PC-3 (cell line): Measurements from ENCODE around the gene VASP. TPM values are rescaled to one million over a fixed set of nuclear protein-coding genes. Genes with fewer than 3 reads are reported as not detected.
A peak's percentile ranks its signal among the peaks of the same experiment; 100 is the strongest.
"Not testable (repeated sequence)": the region's sequence is repeated elsewhere in the genome, so short reads cannot be mapped to it uniquely, and the experiment has no call there.

Experiments used
- ATAC-seq: fragments of 200-7000 bp; cut with Tn5 transposase; 2 replicates; pipeline ENCODE4 v1.9.1; 2020; ENCODE audit warnings: mild to moderate bottlenecking, moderate library complexity
- BruUV-seq: library from RNA; stranded (reverse); fragments of 400-500 nt; replicated peaks from 2 replicates; lab custom pipeline; 2021; lab: Mats Ljungman, UMichigan
- CTCF ChIA-PET: fragments of 300-600 bp; sonication (Branson Sonifier 250); formaldehyde crosslinking; loops from one replicate; lab custom pipeline; 2022; ENCODE audit warnings: antibody characterized with exemption; lab: Charles Lee
- POLR2A ChIA-PET: fragments of 300-600 bp; sonication (Branson Sonifier 250); formaldehyde crosslinking; loops from one replicate; lab custom pipeline; 2022; ENCODE audit warnings: antibody characterized with exemption; ENCODE audit not compliant: unreplicated experiment; lab: Charles Lee
- DNase-seq: peaks from one replicate; pipeline ENCODE4 v3.0.0-alpha.2; 2015
- H2AFZ ChIP-seq: fragments of 300-600 bp; sonication (generic); 2 replicates; pipeline ENCODE4 v1.6.0; 2016; ENCODE audit warnings: antibody characterized with exemption, low read length
- H3F3A ChIP-seq: fragments of 300-600 bp; sonication (generic); one replicate; pipeline ENCODE4 v1.6.0; 2017; ENCODE audit warnings: antibody characterized with exemption, low read length, control low read depth, mild to moderate bottlenecking; ENCODE audit not compliant: unreplicated experiment
- H3K27ac ChIP-seq: fragments of 300-600 bp; sonication (generic); 2 replicates; pipeline ENCODE4 v1.5.1; 2016; ENCODE audit warnings: mild to moderate bottlenecking, low read length
- H3K27me3 ChIP-seq: fragments of 300-600 bp; sonication (generic); 2 replicates; pipeline ENCODE4 v1.6.1; 2016; ENCODE audit warnings: low read length, mixed read lengths
- H3K36me3 ChIP-seq: fragments of 300-600 bp; sonication (generic); 2 replicates; pipeline ENCODE4 v1.6.1; 2016; ENCODE audit warnings: low read depth, mixed run types, low read length, mixed read lengths
- H3K4me1 ChIP-seq: fragments of 300-600 bp; sonication (generic); 2 replicates; pipeline ENCODE4 v1.5.1; 2016; ENCODE audit warnings: low read length; ENCODE audit not compliant: insufficient read depth
- H3K4me2 ChIP-seq: fragments of 300-600 bp; sonication (generic); 2 replicates; pipeline ENCODE4 v1.6.0; 2016; ENCODE audit warnings: low read length
- H3K4me3 ChIP-seq: fragments of 300-600 bp; sonication (generic); 2 replicates; pipeline ENCODE4 v1.5.1; 2016; ENCODE audit warnings: mild to moderate bottlenecking, low read length, mixed read lengths
- H3K79me2 ChIP-seq: fragments of 300-600 bp; sonication (generic); 2 replicates; pipeline ENCODE4 v1.6.1; 2017; ENCODE audit warnings: low read length, mixed read lengths
- H3K9ac ChIP-seq: fragments of 300-600 bp; sonication (generic); 2 replicates; pipeline ENCODE4 v1.6.0; 2016; ENCODE audit warnings: mild to moderate bottlenecking, low read length
- H3K9me2 ChIP-seq: fragments of 300-600 bp; sonication (generic); replicated peaks from 2 replicates; pipeline ENCODE4 v1.6.1; 2016; ENCODE audit warnings: mixed run types, low read length, mixed read lengths
- H3K9me3 ChIP-seq: fragments of 300-600 bp; sonication (generic); 2 replicates; pipeline ENCODE4 v1.6.1; 2016; ENCODE audit warnings: low read length, mixed read lengths
- H4K20me1 ChIP-seq: fragments of 300-600 bp; sonication (generic); 2 replicates; pipeline ENCODE4 v1.6.1; 2016; ENCODE audit warnings: low read length, mixed read lengths
- EZH2 ChIP-seq: fragments of 300-600 bp; sonication (generic); IDR thresholded peaks from one replicate; pipeline ENCODE4 v1.6.1; 2017; ENCODE audit warnings: antibody characterized with exemption, mild to moderate bottlenecking, low read length; ENCODE audit not compliant: unreplicated experiment
- EZH2phosphoT487 ChIP-seq: fragments of 300-600 bp; sonication (generic); IDR thresholded peaks from 2 replicates; pipeline ENCODE4 v1.6.1; 2018; ENCODE audit warnings: mild to moderate bottlenecking, antibody characterized with exemption, low read length, borderline replicate concordance
- intact Hi-C: fragments of 100-400 bp; cut with micrococcal nuclease; formaldehyde crosslinking; loops from 2 replicates; pipeline ENCODE4 v1.9.0; 2023
- total RNA-seq: library from RNA; depleted of rRNA; stranded (reverse); fragments of >200 nt; gene quantifications from 2 replicates; pipeline ENCODE4 v1.2.3, GENCODE V29; 2014
- TF ChIP-seq, protein P1 (sequence below): fragments of 300-600 bp; sonication (generic); conservative IDR thresholded peaks from 2 replicates; pipeline ENCODE4 v1.5.1; 2017; ENCODE audit warnings: antibody characterized with exemption, low read depth, mild to moderate bottlenecking, low read length

VASP gene
- total RNA-seq, 1 experiment from 2014 or later, result 120 TPM

DNA sequence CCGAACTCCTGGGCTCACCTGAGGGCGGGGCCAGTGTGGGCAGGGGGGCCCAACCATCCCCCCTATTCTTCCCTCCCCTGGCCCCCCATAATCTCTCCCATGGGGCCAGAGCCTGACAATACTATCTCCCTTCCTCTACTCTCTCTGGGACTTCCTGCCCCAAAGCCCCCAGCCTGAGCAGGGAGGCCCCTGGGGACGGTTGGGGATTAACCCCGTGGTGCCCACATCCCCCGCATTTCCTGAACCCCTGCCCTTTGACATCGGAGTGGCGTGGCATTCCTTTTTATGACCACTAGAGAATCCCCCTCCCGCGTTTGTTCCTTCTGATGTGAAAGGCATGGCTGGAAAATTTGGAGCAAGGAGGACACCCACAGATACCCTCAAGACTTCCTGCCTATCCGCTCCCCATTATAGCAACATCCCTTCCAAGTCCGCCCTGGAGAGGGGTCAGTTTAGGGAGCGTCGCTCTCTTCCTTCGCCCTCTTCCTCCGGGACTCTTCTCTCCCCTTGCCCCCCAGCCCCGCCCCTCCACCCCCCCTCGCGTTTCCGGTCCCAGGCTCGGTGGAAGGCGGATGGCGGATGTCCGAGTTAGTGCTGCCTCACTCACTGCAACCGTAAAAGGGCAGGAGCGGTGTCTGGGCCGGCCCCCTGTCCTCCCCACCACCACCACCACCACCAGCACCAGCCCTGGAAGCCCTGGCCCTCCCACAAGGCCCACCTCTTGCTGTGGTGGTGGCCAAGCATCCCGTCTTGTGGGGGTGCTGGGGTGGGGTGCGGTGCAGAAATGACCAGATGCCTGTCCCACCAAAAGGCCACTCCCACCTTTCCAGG lies 1.8 kb downstream of the VASP start:
- intact Hi-C loops, result no loop called here
- peak overlapping the region; percentile 99 for H3K4me2 ChIP-seq
- TF ChIP-seq EZH2phosphoT487, result no peak
- no peak for TF ChIP-seq EZH2
- TF ChIP-seq, protein P1, sequence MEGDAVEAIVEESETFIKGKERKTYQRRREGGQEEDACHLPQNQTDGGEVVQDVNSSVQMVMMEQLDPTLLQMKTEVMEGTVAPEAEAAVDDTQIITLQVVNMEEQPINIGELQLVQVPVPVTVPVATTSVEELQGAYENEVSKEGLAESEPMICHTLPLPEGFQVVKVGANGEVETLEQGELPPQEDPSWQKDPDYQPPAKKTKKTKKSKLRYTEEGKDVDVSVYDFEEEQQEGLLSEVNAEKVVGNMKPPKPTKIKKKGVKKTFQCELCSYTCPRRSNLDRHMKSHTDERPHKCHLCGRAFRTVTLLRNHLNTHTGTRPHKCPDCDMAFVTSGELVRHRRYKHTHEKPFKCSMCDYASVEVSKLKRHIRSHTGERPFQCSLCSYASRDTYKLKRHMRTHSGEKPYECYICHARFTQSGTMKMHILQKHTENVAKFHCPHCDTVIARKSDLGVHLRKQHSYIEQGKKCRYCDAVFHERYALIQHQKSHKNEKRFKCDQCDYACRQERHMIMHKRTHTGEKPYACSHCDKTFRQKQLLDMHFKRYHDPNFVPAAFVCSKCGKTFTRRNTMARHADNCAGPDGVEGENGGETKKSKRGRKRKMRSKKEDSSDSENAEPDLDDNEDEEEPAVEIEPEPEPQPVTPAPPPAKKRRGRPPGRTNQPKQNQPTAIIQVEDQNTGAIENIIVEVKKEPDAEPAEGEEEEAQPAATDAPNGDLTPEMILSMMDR, result no peak
- peaks cover 8% of the 10 kb centered on the region; the same call in 1 of the 2 replicates for H4K20me1 ChIP-seq
- peak overlapping the region; percentile 99 for H3K4me3 ChIP-seq
- ChIA-PET POLR2A (no interaction called here), CTCF (no interaction called here)
- no peaks in the 10 kb centered on the region for H3K9me2 ChIP-seq
- peaks cover 70% of the 10 kb centered on the region for H3K79me2 ChIP-seq
- H3K4me1 ChIP-seq, result peaks cover 25% of the 10 kb centered on the region
- ATAC-seq (peak; percentile 41), DNase-seq (peak; percentile 57)
- no peaks in the 10 kb centered on the region for H3K27me3 ChIP-seq
- H3K9ac ChIP-seq, result peak overlapping the region; percentile 90
- no peaks in the 10 kb centered on the region for H3K36me3 ChIP-seq
- TSS peak; percentile 43 for BruUV-seq
- no peaks in the 10 kb centered on the region for H3K9me3 ChIP-seq
- H2AFZ ChIP-seq, result no peak overlapping the region
- H3K27ac ChIP-seq, result peak overlapping the region; percentile 51
- no peaks in the 10 kb centered on the region for H3F3A ChIP-seq

GRCh38 chr19:45509692-45510015 lies 2.4 kb downstream of the VASP start:
- peaks cover 31% of the 10 kb centered on the region for H3K4me1 ChIP-seq
- ChIA-PET POLR2A (no interaction called here), CTCF (no interaction called here)
- peak overlapping the region; percentile 49 for H3K9ac ChIP-seq
- no peaks in the 10 kb centered on the region for H3K9me2 ChIP-seq
- ATAC-seq (no peak), DNase-seq (no peak)
- peak overlapping the region; percentile 51 for H3K27ac ChIP-seq
- no peaks in the 10 kb centered on the region for H3K36me3 ChIP-seq
- peaks cover 9% of the 10 kb centered on the region; the same call in 1 of the 2 replicates for H4K20me1 ChIP-seq
- no peaks in the 10 kb centered on the region for H3F3A ChIP-seq
- no TSS peak for BruUV-seq
- no peaks in the 10 kb centered on the region for H3K27me3 ChIP-seq
- no peak for TF ChIP-seq EZH2
- TF ChIP-seq, protein P1, result no peak
- TF ChIP-seq EZH2phosphoT487, result no peak
- peak overlapping the region; percentile 99 for H3K4me2 ChIP-seq
- intact Hi-C loops, result no loop called here
- H3K79me2 ChIP-seq, result peaks cover 76% of the 10 kb centered on the region
- no peak overlapping the region for H2AFZ ChIP-seq
- no peaks in the 10 kb centered on the region for H3K9me3 ChIP-seq
- H3K4me3 ChIP-seq, result peak overlapping the region; percentile 99

GRCh38 chr19:45510352-45510751 lies 3.1 kb downstream of the VASP start:
- CTCF ChIA-PET, POLR2A ChIA-PET, DNase-seq, intact Hi-C loops, H3K36me3 ChIP-seq, H3K4me2 ChIP-seq, H3F3A ChIP-seq, H2AFZ ChIP-seq, H3K9me2 ChIP-seq, H3K27ac ChIP-seq, H3K4me3 ChIP-seq, BruUV-seq, H3K9me3 ChIP-seq, H3K27me3 ChIP-seq, ATAC-seq, H3K9ac ChIP-seq: not testable (repeated sequence)
- peaks cover 31% of the 10 kb centered on the region for H3K4me1 ChIP-seq
- H3K79me2 ChIP-seq, result peaks cover 83% of the 10 kb centered on the region
- peaks cover 16% of the 10 kb centered on the region for H4K20me1 ChIP-seq
